IMR-90 (cell line): ENCODE data around the gene MAGI2.

Source experiments
- CEBPB ChIP-seq: IDR thresholded peaks from 2 replicates; pipeline ENCODE4 v1.6.1; 2012; ENCODE audit warnings: low read depth, low read length, improper control_type of control experiment
- MXI1 ChIP-seq: IDR thresholded peaks from 2 replicates; pipeline ENCODE4 v1.6.1; 2012; ENCODE audit warnings: low read depth, mild to moderate bottlenecking, low read length, moderate library complexity, borderline replicate concordance
- POLR2A ChIP-seq: IDR thresholded peaks from 2 replicates; pipeline ENCODE4 v1.6.1; 2012; ENCODE audit warnings: mild to moderate bottlenecking, low read depth, low read length
- RAD21 ChIP-seq: IDR thresholded peaks from 2 replicates; pipeline ENCODE4 v1.6.1; 2012; ENCODE audit warnings: low read length, improper control_type of control experiment
- SMC3 ChIP-seq: fragments of 150-350 bp; IDR thresholded peaks from 2 replicates; pipeline ENCODE4 v1.6.1; 2016; ENCODE audit warnings: low read depth, mild to moderate bottlenecking, antibody characterized with exemption, low read length, moderate library complexity
- TF ChIP-seq, protein P1 (sequence below): conservative IDR thresholded peaks from 2 replicates; pipeline ENCODE4 v1.5.1; 2012; ENCODE audit warnings: mild to moderate bottlenecking, low read depth, low read length, improper control_type of control experiment
- TF ChIP-seq, protein P2 (sequence below): fragments of 150-350 bp; IDR thresholded peaks from 2 replicates; pipeline ENCODE4 v1.6.1; 2017; ENCODE audit warnings: mild to moderate bottlenecking, antibody characterized with exemption, low read length, low read depth
- TF ChIP-seq, protein P3 (sequence below): fragments of 150-350 bp; IDR thresholded peaks from 2 replicates; pipeline ENCODE4 v1.6.1; 2016; ENCODE audit warnings: low read depth, mild to moderate bottlenecking, low read length, moderate library complexity, borderline replicate concordance

DNA sequence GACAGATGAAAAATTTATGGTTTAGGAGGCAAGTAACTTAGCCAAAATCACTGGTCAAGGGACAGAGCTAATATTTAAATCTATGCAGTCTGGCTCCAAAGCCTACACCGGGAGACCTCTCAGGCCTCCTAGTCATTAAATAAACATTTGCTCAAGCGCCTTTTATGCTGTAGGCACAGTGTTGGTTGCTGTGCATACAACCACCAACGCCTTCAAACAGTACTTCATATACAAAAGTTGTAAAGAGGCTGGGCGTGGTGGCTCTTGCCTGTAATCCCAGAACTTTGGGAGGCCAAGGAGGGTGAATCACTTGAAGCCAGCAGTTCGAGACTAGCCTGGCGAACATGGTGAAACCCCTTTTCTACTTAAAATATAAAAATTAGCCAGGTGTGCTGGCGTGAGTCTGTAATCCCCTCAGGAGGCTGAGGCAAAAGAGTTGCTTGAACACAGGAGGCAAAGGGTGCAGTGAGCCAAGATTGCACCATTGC is 159.8 kb downstream of the MAGI2 start:
- TF ChIP-seq, protein P1, sequence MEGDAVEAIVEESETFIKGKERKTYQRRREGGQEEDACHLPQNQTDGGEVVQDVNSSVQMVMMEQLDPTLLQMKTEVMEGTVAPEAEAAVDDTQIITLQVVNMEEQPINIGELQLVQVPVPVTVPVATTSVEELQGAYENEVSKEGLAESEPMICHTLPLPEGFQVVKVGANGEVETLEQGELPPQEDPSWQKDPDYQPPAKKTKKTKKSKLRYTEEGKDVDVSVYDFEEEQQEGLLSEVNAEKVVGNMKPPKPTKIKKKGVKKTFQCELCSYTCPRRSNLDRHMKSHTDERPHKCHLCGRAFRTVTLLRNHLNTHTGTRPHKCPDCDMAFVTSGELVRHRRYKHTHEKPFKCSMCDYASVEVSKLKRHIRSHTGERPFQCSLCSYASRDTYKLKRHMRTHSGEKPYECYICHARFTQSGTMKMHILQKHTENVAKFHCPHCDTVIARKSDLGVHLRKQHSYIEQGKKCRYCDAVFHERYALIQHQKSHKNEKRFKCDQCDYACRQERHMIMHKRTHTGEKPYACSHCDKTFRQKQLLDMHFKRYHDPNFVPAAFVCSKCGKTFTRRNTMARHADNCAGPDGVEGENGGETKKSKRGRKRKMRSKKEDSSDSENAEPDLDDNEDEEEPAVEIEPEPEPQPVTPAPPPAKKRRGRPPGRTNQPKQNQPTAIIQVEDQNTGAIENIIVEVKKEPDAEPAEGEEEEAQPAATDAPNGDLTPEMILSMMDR: no peak
- TF ChIP-seq, protein P2, sequence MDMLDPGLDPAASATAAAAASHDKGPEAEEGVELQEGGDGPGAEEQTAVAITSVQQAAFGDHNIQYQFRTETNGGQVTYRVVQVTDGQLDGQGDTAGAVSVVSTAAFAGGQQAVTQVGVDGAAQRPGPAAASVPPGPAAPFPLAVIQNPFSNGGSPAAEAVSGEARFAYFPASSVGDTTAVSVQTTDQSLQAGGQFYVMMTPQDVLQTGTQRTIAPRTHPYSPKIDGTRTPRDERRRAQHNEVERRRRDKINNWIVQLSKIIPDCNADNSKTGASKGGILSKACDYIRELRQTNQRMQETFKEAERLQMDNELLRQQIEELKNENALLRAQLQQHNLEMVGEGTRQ: no peak
- TF ChIP-seq POLR2A: no peak
- TF ChIP-seq RAD21: no peak
- TF ChIP-seq, protein P3, sequence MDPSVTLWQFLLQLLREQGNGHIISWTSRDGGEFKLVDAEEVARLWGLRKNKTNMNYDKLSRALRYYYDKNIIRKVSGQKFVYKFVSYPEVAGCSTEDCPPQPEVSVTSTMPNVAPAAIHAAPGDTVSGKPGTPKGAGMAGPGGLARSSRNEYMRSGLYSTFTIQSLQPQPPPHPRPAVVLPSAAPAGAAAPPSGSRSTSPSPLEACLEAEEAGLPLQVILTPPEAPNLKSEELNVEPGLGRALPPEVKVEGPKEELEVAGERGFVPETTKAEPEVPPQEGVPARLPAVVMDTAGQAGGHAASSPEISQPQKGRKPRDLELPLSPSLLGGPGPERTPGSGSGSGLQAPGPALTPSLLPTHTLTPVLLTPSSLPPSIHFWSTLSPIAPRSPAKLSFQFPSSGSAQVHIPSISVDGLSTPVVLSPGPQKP: no peak
- TF ChIP-seq CEBPB: no peak
- TF ChIP-seq SMC3: no peak
- no peak for TF ChIP-seq MXI1
